Activated T-helper 17 cell treated with anti-CD3 and anti-CD28 coated beads, Interleukin-2, amount 50 U/mL, for 72 hours (primary cell): ENCODE results near the gene PXYLP1. TPM values are rescaled to one million over a fixed set of nuclear protein-coding genes. Genes with fewer than 3 reads are reported as not detected.

ENCODE experiments used
- ATAC-seq: fragments of 150-1000 bp; cut with Tn5 transposase; replicated peaks from 2 replicates; pipeline ENCODE4 v1.10.0; 2021; ENCODE audit warnings: mild to moderate bottlenecking, moderate library complexity
- H3K27ac Mint-ChIP-seq: one replicate; pipeline ENCODE4 v1.8.0; 2022; ENCODE audit warnings: mixed read lengths
- H3K27me3 Mint-ChIP-seq: one replicate; pipeline ENCODE4 v1.8.0; 2022; ENCODE audit warnings: mixed read lengths
- H3K36me3 Mint-ChIP-seq: one replicate; pipeline ENCODE4 v1.8.0; 2022; ENCODE audit warnings: low read depth, mild to moderate bottlenecking, mixed read lengths
- H3K4me1 Mint-ChIP-seq: one replicate; pipeline ENCODE4 v1.8.0; 2022; ENCODE audit warnings: mixed read lengths
- H3K4me3 Mint-ChIP-seq: one replicate; pipeline ENCODE4 v1.8.0; 2022; ENCODE audit warnings: mild to moderate bottlenecking, mixed read lengths
- H3K9me3 Mint-ChIP-seq: one replicate; pipeline ENCODE4 v1.8.0; 2022; ENCODE audit warnings: mixed read lengths
- total RNA-seq, 2 donors: library from RNA; stranded (reverse); gene quantifications; one replicate each; pipeline ENCODE4 v1.2.3, GENCODE V29; 2022

Gene PXYLP1
- total RNA-seq, 2 donors from 2014 or later, result 5.7 to 11.4 TPM

DNA sequence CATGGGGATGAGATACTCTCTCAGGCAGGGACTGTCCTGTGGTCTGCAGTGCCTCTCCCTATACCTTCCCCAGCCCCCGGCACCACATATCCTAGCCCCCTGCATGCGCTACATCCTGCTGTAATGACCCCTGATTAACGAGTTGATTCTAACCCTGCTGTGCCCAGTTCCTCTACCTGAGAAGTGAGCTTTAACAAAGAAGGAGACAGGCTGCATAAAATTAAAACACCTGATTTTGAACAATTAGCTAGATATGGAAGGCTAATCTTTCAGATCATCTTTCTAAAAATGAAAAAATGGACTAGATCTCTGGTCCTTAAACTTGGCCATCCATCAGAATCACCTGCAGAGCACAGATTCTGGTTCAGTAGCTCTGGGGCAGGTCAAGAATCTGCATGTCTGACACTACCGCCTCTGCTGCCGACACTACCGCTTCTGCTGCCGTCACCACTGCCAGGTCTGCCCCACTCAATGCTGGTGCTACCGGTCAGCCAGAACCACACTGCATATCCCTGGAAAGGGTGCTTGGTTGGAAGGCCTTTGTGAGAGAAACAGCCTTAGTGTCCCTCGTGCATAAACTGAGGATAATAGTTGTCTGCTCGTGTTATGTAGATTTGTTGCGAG lies 103.1 kb downstream of the PXYLP1 start:
- Mint-ChIP-seq H3K27me3 (peaks cover 13% of the 10 kb centered on the region), H3K4me3 (no peak overlapping the region), H3K27ac (no peak overlapping the region), H3K36me3 (no peaks in the 10 kb centered on the region), H3K9me3 (no peaks in the 10 kb centered on the region), H3K4me1 (no peaks in the 10 kb centered on the region)
- no peak for ATAC-seq

DNA sequence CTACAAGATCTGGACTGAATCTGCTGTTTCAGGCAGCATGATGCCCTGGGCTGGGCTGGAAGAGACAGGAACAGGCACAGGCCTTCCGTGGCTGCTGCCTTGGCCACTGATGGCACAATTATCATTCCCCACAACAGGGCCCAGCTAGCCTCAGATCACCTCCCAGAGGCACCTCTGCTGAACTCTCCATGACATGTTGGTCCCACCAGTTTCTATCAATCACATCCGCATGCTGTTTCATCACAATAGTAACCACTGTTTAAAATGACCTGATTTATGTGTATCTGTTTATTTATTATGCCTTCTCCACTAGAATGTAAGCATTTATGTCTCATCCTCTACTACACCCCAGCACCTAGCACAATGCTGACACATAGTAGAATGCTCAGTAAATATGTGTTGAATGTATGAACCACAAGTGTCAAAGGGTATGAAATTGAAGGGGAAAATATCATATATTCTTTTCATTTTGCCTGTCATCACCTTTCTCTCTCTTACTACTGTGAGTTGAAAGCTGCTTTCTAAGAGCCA lies 104.0 kb downstream of the PXYLP1 start:
- H3K36me3 Mint-ChIP-seq, result no peaks in the 10 kb centered on the region
- H3K27ac Mint-ChIP-seq, result no peak overlapping the region
- no peak overlapping the region for H3K4me3 Mint-ChIP-seq
- ATAC-seq, result no peak
- peaks cover 13% of the 10 kb centered on the region for H3K27me3 Mint-ChIP-seq
- H3K4me1 Mint-ChIP-seq, result no peaks in the 10 kb centered on the region
- H3K9me3 Mint-ChIP-seq, result no peaks in the 10 kb centered on the region

GRCh38 chr3:141336672-141337522 lies 105.3 kb downstream of the PXYLP1 start:
- Mint-ChIP-seq H3K9me3 (no peaks in the 10 kb centered on the region), H3K36me3 (no peaks in the 10 kb centered on the region), H3K27ac (no peak overlapping the region), H3K4me1 (no peaks in the 10 kb centered on the region), H3K27me3 (peaks cover 13% of the 10 kb centered on the region), H3K4me3 (no peak overlapping the region)
- ATAC-seq, result no peak

- H3K27ac Mint-ChIP-seq, result no peak overlapping the region
- no peak for ATAC-seq
- no peak overlapping the region for H3K4me3 Mint-ChIP-seq
- no peaks in the 10 kb centered on the region for H3K9me3 Mint-ChIP-seq
- H3K36me3 Mint-ChIP-seq, result no peaks in the 10 kb centered on the region
- peaks cover 9% of the 10 kb centered on the region for H3K27me3 Mint-ChIP-seq
- no peaks in the 10 kb centered on the region for H3K4me1 Mint-ChIP-seq
Measured at GRCh38 chr3:141337523-141337854, 105.9 kb downstream of the PXYLP1 start.

DNA sequence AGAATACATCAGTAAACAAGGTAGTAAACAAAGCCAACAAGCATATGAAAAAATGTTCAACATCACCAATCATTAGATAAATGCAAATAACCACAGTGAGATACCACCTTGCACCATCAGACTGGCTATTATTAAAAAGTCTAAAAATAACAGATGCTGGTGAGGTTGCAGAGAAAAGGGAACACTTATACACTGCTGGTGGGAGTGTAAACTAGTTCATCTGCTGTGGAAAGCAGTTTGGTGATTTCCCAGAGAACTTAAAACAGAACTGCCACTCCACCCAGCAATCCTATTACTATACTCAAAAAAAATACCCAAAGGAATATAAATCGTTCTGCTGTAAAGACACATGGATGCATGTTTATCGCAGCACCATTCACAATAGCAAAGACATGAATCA lies 106.4 kb downstream of the PXYLP1 start:
- no peak overlapping the region for H3K4me3 Mint-ChIP-seq
- no peak overlapping the region for H3K27ac Mint-ChIP-seq
- H3K27me3 Mint-ChIP-seq, result peaks cover 7% of the 10 kb centered on the region
- no peaks in the 10 kb centered on the region for H3K9me3 Mint-ChIP-seq
- H3K36me3 Mint-ChIP-seq, result no peaks in the 10 kb centered on the region
- ATAC-seq, result no peak
- no peaks in the 10 kb centered on the region for H3K4me1 Mint-ChIP-seq

DNA sequence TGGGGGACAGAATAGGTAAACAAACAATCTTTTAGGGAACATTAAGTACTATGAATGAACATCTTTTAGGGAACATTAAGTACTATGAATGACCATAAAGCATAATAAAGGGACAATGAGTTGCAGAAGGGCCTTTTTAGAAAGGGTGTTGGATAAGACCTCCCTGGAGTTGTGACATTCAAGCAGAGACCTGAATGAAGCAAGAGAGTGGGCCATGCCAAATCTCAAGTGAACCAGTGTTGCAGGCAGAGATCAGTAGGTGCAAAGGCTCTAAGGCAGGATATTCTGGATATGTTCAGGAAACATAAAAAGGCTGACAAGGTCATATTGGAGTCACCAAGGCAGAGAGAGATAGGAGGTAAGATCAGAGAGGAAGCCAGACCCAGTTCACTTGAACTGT lies 107.3 kb downstream of the PXYLP1 start:
- Mint-ChIP-seq H3K36me3 (no peaks in the 10 kb centered on the region), H3K4me3 (no peak overlapping the region), H3K27ac (no peak overlapping the region), H3K4me1 (no peaks in the 10 kb centered on the region), H3K9me3 (no peaks in the 10 kb centered on the region), H3K27me3 (peaks cover 7% of the 10 kb centered on the region)
- ATAC-seq, result no peak

DNA sequence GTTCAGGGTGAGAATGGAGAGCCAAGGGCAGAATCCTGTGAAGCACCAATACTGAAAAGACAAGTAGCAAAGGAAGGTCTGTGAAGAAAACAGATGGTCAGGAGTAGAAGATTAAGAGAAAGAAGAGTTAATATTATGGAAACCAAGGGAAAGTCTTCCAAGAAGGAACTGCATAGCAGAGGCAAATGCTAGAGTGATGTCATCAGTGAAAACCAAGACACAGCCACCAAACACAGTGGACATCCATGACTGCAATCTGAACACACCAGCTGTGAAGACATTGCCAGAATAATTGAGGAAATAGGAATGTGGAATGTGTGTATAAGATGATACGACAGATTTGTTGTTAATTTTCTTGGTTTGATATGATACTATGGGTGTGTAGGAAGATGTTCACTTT lies 109.9 kb downstream of the PXYLP1 start:
- no peak for ATAC-seq
- H3K4me3 Mint-ChIP-seq, result no peak overlapping the region
- H3K27me3 Mint-ChIP-seq, result peaks cover 4% of the 10 kb centered on the region
- H3K9me3 Mint-ChIP-seq, result no peaks in the 10 kb centered on the region
- H3K36me3 Mint-ChIP-seq, result no peaks in the 10 kb centered on the region
- no peaks in the 10 kb centered on the region for H3K4me1 Mint-ChIP-seq
- no peak overlapping the region for H3K27ac Mint-ChIP-seq

DNA sequence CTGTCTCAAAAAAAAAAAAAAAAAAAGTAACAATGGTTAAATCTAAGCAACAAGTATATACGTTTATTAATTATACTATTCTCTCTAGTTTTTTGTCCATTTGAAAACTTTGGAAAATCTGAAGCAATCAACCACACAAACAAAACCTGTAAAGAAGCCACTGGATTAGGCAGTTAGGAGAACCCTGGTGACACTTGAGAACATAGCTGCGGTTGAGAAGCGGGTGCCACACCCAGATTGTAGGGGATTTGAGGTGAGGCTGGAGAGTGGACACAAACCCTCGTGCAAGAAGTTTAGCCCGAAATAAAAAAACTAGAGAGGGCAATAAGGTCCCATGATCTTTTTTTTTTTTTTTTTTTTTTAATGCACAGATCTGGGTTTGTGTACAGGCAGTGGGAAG lies 110.8 kb downstream of the PXYLP1 start:
- Mint-ChIP-seq H3K27me3 (peaks cover 4% of the 10 kb centered on the region), H3K36me3 (no peaks in the 10 kb centered on the region), H3K27ac (no peak overlapping the region), H3K4me1 (no peaks in the 10 kb centered on the region), H3K9me3 (no peaks in the 10 kb centered on the region), H3K4me3 (no peak overlapping the region)
- no peak for ATAC-seq

DNA sequence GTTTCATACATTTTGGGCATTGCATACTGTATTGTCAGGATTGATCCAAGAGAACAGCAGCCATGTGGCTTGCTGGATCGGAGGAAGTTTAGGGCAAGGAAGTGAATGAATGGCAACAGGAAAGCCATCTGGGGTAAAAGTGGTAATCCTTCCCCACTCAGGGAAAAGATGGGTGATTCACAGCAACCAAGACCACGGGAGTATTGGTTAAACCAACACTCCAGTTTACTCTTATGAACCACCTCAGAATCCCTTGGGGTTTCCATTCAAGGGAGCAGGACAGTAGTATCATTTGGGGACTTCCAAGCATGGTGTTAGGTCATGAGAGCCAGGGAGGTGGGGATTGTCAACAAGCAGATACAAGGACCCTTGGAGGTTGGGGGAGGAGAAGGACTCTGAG lies 111.5 kb downstream of the PXYLP1 start:
- no peak for ATAC-seq

GRCh38 chr3:141343865-141344271 lies 112.2 kb downstream of the PXYLP1 start:
- Mint-ChIP-seq H3K36me3 (no peaks in the 10 kb centered on the region), H3K27me3 (peaks cover 4% of the 10 kb centered on the region), H3K9me3 (no peaks in the 10 kb centered on the region), H3K27ac (no peak overlapping the region), H3K4me3 (no peak overlapping the region), H3K4me1 (no peaks in the 10 kb centered on the region)
- no peak for ATAC-seq

More for the DNA sequence above, 111.5 kb downstream of the PXYLP1 start:
- no peaks in the 10 kb centered on the region for H3K4me1 Mint-ChIP-seq
- H3K36me3 Mint-ChIP-seq, result no peaks in the 10 kb centered on the region
- H3K9me3 Mint-ChIP-seq, result no peaks in the 10 kb centered on the region
- H3K4me3 Mint-ChIP-seq, result no peak overlapping the region
- no peak overlapping the region for H3K27ac Mint-ChIP-seq
- peaks cover 4% of the 10 kb centered on the region for H3K27me3 Mint-ChIP-seq

Other genes starting within 250 kb of the PXYLP1 start
- not detected for gene SPSB4, start 180.5 kb upstream of the PXYLP1 start, total RNA-seq
- 10 to 100 TPM; 33.3 to 45.6 TPM for gene ZBTB38, start 136.7 kb downstream of the PXYLP1 start, total RNA-seq